Loucy (cell line): ENCODE measurements around the gene PILRB.

Experiments used
- H2AFZ ChIP-seq: fragments of 200-600 bp; sonication (generic); 2 replicates; pipeline ENCODE4 v1.6.0; 2016; ENCODE audit warnings: antibody characterized with exemption, mild to moderate bottlenecking, low read length, moderate library complexity
- H3F3A ChIP-seq: fragments of 200-600 bp; 2 replicates; pipeline ENCODE4 v1.6.0; 2016; ENCODE audit warnings: antibody characterized with exemption, low read depth, mild to moderate bottlenecking
- H3K27me3 ChIP-seq: fragments of 200-600 bp; sonication (generic); 2 replicates; pipeline ENCODE4 v1.6.1; 2014; ENCODE audit warnings: low read length, mild to moderate bottlenecking; ENCODE audit not compliant: insufficient read depth, poor library complexity, severe bottlenecking
- H3K36me3 ChIP-seq: fragments of 200-600 bp; sonication (generic); 2 replicates; pipeline ENCODE4 v1.6.1; 2016; ENCODE audit warnings: low read length; ENCODE audit not compliant: insufficient read depth
- H3K4me1 ChIP-seq: fragments of 200-600 bp; sonication (generic); 2 replicates; pipeline ENCODE4 v1.5.1; 2014; ENCODE audit warnings: low read length, mild to moderate bottlenecking; ENCODE audit not compliant: insufficient read depth, poor library complexity, severe bottlenecking
- H3K4me2 ChIP-seq: fragments of 200-600 bp; sonication (generic); 2 replicates; pipeline ENCODE4 v1.6.0; 2014; ENCODE audit warnings: antibody characterized with exemption, low read length, low read depth, mild to moderate bottlenecking; ENCODE audit not compliant: poor library complexity, severe bottlenecking
- H3K4me3 ChIP-seq: fragments of 200-600 bp; sonication (generic); 2 replicates; pipeline ENCODE4 v1.5.1; 2014; ENCODE audit warnings: low read length, mild to moderate bottlenecking, mixed read lengths; ENCODE audit not compliant: poor library complexity, severe bottlenecking
- H3K79me2 ChIP-seq: fragments of 200-600 bp; sonication (generic); 2 replicates; pipeline ENCODE4 v1.6.1; 2014; ENCODE audit warnings: low read length; ENCODE audit not compliant: insufficient read depth
- H3K9ac ChIP-seq: fragments of 200-600 bp; sonication (generic); 2 replicates; pipeline ENCODE4 v1.6.0; 2014; ENCODE audit warnings: mild to moderate bottlenecking, low read depth, low read length, moderate library complexity; ENCODE audit not compliant: poor library complexity, severe bottlenecking
- H3K9me2 ChIP-seq: fragments of 200-600 bp; sonication (generic); replicated peaks from 2 replicates; pipeline ENCODE4 v1.6.1; 2016; ENCODE audit warnings: low read depth, low read length, mixed read lengths
- H3K9me3 ChIP-seq: fragments of 200-600 bp; sonication (generic); 2 replicates; pipeline ENCODE4 v1.6.1; 2014; ENCODE audit warnings: mild to moderate bottlenecking, antibody characterized with exemption, low read length, low read depth; ENCODE audit not compliant: insufficient read depth
- H4K20me1 ChIP-seq: fragments of 200-600 bp; sonication (generic); 2 replicates; pipeline ENCODE4 v1.6.0; 2014; ENCODE audit warnings: antibody characterized with exemption, low read length, mild to moderate bottlenecking; ENCODE audit not compliant: insufficient read depth, poor library complexity, severe bottlenecking
- EZH2phosphoT487 ChIP-seq: fragments of 200-600 bp; IDR thresholded peaks from 2 replicates; pipeline ENCODE4 v1.6.1; 2018; ENCODE audit warnings: antibody characterized with exemption, mild to moderate bottlenecking, moderate library complexity, borderline replicate concordance
- TF ChIP-seq, protein P1 (sequence below): fragments of 200-600 bp; sonication (generic); conservative IDR thresholded peaks from 2 replicates; pipeline ENCODE4 v1.5.1; 2014; ENCODE audit warnings: mild to moderate bottlenecking, antibody characterized with exemption, low read length

The PILRB gene

DNA sequence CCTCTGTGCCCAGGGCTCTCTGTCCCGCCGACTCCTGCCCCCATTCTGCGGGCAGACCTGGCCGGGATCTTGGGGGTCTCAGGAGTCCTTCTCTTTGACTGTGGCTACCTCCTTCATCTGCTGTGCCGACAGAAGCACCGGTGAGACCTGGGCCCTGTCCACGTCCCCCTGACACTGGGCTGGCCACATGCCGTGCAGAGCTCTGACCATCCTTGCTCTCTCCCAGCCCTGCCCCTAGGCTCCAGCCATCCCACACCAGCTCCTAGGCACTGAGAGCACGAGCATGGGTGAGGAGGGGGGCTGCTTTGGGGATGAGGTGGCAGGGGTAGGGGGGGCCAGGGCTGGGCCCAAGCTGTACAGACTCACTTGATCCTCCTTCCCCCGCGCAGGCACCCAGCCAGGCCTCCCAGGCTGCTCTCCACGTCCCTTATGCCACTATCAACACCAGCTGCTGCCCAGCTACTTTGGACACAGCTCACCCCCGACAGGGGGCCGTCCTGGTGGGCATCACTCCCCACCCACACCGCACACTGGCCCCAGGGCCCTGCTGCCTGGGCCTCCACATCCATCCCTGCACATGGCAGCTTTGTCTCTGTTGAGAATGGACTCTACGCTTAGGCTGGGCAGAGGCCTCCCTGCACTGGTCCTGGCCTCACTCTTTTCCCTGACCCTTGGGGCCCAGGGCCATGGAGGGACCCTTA lies 4.8 kb upstream of the PILRB start:
- peaks cover 82% of the 10 kb centered on the region for H3K36me3 ChIP-seq
- no peak overlapping the region for H2AFZ ChIP-seq
- H4K20me1 ChIP-seq, result no peaks in the 10 kb centered on the region
- no peaks in the 10 kb centered on the region for H3K27me3 ChIP-seq
- TF ChIP-seq, protein P1, sequence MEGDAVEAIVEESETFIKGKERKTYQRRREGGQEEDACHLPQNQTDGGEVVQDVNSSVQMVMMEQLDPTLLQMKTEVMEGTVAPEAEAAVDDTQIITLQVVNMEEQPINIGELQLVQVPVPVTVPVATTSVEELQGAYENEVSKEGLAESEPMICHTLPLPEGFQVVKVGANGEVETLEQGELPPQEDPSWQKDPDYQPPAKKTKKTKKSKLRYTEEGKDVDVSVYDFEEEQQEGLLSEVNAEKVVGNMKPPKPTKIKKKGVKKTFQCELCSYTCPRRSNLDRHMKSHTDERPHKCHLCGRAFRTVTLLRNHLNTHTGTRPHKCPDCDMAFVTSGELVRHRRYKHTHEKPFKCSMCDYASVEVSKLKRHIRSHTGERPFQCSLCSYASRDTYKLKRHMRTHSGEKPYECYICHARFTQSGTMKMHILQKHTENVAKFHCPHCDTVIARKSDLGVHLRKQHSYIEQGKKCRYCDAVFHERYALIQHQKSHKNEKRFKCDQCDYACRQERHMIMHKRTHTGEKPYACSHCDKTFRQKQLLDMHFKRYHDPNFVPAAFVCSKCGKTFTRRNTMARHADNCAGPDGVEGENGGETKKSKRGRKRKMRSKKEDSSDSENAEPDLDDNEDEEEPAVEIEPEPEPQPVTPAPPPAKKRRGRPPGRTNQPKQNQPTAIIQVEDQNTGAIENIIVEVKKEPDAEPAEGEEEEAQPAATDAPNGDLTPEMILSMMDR, result no peak
- no peak for TF ChIP-seq EZH2phosphoT487
- no peaks in the 10 kb centered on the region for H3K4me1 ChIP-seq
- no peak overlapping the region for H3K4me3 ChIP-seq
- H3K9me3 ChIP-seq, result no peaks in the 10 kb centered on the region
- H3K4me2 ChIP-seq, result no peak overlapping the region
- H3K9me2 ChIP-seq, result no peaks in the 10 kb centered on the region
- H3F3A ChIP-seq, result no peaks in the 10 kb centered on the region
- no peak overlapping the region for H3K9ac ChIP-seq
- H3K79me2 ChIP-seq, result no peaks in the 10 kb centered on the region

DNA sequence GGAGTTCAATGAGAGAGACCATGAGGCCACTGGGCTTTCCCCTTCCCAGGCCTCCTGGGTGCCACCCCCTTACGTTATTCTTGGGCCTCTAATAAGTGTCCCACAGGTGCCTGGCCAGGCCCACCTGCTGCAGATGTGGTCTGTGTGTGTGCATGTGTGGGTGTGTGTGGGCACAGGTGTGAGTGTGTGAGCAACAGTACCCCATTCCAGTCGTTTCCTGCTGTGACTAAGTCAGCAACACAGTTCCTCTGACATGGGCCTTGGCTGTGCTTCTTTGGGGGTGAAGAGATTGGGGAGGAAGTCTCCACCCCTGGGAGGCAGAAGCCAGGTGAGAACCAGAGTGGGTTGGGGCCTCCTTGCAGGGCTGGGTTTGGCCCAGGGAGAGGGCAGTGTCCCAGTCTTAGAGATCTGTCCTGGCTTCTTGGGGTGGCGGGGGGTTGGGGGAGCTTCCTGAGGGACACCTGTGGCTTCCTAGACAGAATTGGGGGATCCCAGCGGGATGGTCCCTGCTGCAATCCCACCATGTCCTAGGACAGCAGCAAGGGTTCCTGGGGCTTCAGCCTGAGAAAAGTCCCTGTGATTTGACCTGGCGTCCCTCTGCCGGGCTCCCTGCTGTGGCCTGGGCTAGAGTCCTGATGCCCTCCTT lies 4.1 kb upstream of the PILRB start:
- Histone ChIP-seq H3K4me3 (no peak overlapping the region), H3K9me3 (no peaks in the 10 kb centered on the region), H2AFZ (no peak overlapping the region), H3K79me2 (no peaks in the 10 kb centered on the region), H3K4me2 (no peak overlapping the region), H3K27me3 (no peaks in the 10 kb centered on the region), H3K9me2 (no peaks in the 10 kb centered on the region), H4K20me1 (no peaks in the 10 kb centered on the region), H3K9ac (no peak overlapping the region), H3F3A (no peaks in the 10 kb centered on the region), H3K4me1 (no peaks in the 10 kb centered on the region), H3K36me3 (peaks cover 84% of the 10 kb centered on the region)
- no peak for TF ChIP-seq EZH2phosphoT487
- TF ChIP-seq, protein P1, result no peak

DNA sequence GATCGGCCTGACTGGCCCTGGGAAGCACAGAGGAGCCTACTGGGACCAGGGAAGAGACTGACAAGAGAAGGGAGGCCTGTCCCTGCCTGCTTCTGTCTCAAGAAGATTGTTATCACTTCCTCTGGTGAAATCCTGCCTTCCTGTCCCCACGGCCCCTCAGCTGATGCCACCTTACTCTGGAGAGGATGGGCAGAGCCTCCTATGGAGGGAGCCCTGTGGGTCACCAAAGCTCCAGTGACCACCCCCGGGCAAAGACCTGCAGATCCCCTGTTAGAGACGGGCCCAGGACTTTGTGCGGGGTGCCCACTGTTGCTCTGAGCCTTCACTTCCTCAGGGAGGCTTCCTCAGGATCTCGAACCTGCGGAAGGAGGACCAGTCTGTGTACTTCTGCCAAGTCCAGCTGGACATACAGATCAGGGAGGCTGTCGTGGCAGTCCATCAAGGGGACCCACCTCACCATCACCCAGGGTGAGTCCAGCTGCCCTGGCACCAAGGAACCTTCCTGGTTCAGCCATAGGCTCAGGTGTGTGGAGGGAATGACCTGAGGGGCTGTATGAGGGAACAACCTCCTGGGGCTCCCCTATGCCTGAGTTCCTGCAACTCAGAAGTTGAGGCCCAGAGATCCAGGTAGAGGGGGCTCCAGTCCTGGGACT lies 1.4 kb upstream of the PILRB start:
- Histone ChIP-seq H3K4me2 (no peak overlapping the region), H3K4me1 (no peaks in the 10 kb centered on the region), H3F3A (no peaks in the 10 kb centered on the region), H4K20me1 (no peaks in the 10 kb centered on the region), H3K79me2 (no peaks in the 10 kb centered on the region), H3K9ac (no peak overlapping the region), H3K9me2 (no peaks in the 10 kb centered on the region), H3K9me3 (no peaks in the 10 kb centered on the region), H3K4me3 (no peak overlapping the region), H3K36me3 (peaks cover 85% of the 10 kb centered on the region; the same call in 1 of the 2 replicates), H2AFZ (no peak overlapping the region), H3K27me3 (no peaks in the 10 kb centered on the region)
- TF ChIP-seq, protein P1, result no peak
- no peak for TF ChIP-seq EZH2phosphoT487
